Esophagus squamous epithelium (tissue), 5 donors: Measurements from ENCODE around the gene CACNA1I. TPM values are rescaled to one million over a fixed set of nuclear protein-coding genes. Genes with fewer than 3 reads are reported as not detected.

Experiments used
- DNase-seq: peaks from one replicate; lab custom pipeline; 2025; lab: John Stamatoyannopoulos, UW
- H3K27ac ChIP-seq, 4 donors: fragments of 200-600 bp; sonication (generic); one replicate each; pipeline ENCODE4 v1.5.1; 2016 to 2019; ENCODE audit warnings: mild to moderate bottlenecking in 1 of 4
- H3K27me3 ChIP-seq, 4 donors: fragments of 200-600 bp; sonication (generic); 1 replicate in 3 of 4; 2 replicates in 1 of 4; pipeline versions ENCODE4 v1.5.1 to v1.6.0; 2017 to 2021; ENCODE audit warnings: antibody characterized with exemption in 1 of 4
- H3K36me3 ChIP-seq, 3 donors: fragments of 200-600 bp; sonication (generic); one replicate each; pipeline ENCODE4 v1.5.1; 2016 to 2019
- H3K4me1 ChIP-seq, 3 donors: fragments of 200-600 bp; sonication (generic); one replicate each; pipeline ENCODE4 v1.5.1; 2017 to 2019
- H3K4me3 ChIP-seq, 4 donors: fragments of 200-600 bp; sonication (generic); 1 replicate in 3 of 4; 2 replicates in 1 of 4; pipeline ENCODE4 v1.5.1; 2016 to 2019; ENCODE audit warnings: mild to moderate bottlenecking in 2 of 4, moderate library complexity in 1 of 4
- H3K9me3 ChIP-seq, 3 donors: fragments of 200-600 bp; sonication (generic); one replicate each; pipeline ENCODE4 v1.5.1; 2016 to 2019
- CTCF ChIP-seq, 6 experiments: fragments of 450-650 bp in 4 of 6; fragments of 200-600 bp in 2 of 6; sonication (generic) in 2 of 6; IDR thresholded peaks; one replicate each; pipeline ENCODE4 v1.5.1; 2016 to 2019; ENCODE audit warnings: antibody characterized with exemption in 6 of 6, mild to moderate bottlenecking in 4 of 6, moderate library complexity in 4 of 6
- POLR2A ChIP-seq, 4 donors: fragments of 450-650 bp; IDR thresholded peaks; one replicate each; pipeline ENCODE4 v1.6.1; 2017; ENCODE audit warnings: antibody characterized with exemption in 4 of 4, mild to moderate bottlenecking in 4 of 4, moderate library complexity in 3 of 4
- WGBS, 2 donors: methylation state at CpG; one replicate each; pipeline ENCODE4 v1.1.5; 2018; 5-methylcytosine and 5-hydroxymethylcytosine counted together
- intact Hi-C: fragments of 100-400 bp; cut with DNase I; formaldehyde crosslinking; loops from one replicate; pipeline ENCODE4 v1.15.0; 2022
- total RNA-seq, 4 donors: library from RNA; depleted of rRNA; stranded (reverse); fragments of >200 nt; gene quantifications; one replicate each; pipeline ENCODE4 v1.1.0, GENCODE V29; 2016
- donor health status: DM: yes; HTN: yes; CAD: no.

The CACNA1I gene
- total RNA-seq, 4 donors from 2014 or later = 0.12 to 0.38 (median 0.20) TPM

DNA sequence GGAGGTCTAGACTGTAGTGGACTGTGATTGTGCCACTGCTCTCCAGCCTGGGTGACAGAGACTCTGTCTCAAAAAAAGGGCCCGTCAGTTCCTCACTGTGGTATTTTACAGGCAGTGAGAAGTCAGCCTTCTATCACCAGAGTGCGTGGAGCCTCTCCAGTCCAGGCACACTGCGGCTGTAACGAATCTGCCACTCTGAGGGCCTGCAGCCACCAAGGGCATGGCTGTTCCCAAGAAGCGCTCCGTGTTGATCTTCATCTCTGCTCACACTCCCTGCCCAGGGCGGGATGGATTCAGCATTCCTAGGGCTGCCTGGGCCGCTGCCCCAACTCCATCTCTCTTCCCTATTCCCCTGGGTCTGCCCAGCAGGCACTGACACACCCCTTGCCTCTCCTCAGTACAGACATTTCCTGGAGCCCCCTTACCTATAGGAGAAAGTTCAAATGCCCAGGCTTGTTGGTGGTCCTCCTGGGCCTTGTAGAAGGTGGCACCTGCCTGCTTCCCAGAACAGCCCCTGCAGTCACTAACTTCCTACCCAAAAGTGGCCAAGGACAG lies 148.4 kb downstream of the CACNA1I start:
- intact Hi-C loops = no loop called here
- H3K4me3 ChIP-seq = no peak overlapping the region
- peaks cover 0 to 7% (median 0%) of the 10 kb centered on the region in 4 donors for H3K27me3 ChIP-seq
- peaks cover 6 to 35% (median 9%) of the 10 kb centered on the region in 3 donors for H3K4me1 ChIP-seq
- no peak for DNase-seq
- TF ChIP-seq POLR2A (IDR thresholded peaks at IDR 0.05) (no peak), CTCF (IDR thresholded peaks at IDR 0.05) (no peak)
- H3K9me3 ChIP-seq = no peaks in the 10 kb centered on the region
- H3K36me3 ChIP-seq = no peaks in the 10 kb centered on the region
- H3K27ac ChIP-seq = peak overlapping the region in 1 of 4 donors; percentile 35
- 92 to 94% methylated on average over 4 to 8 of the region's 8 CpGs for WGBS, 2 donors

DNA sequence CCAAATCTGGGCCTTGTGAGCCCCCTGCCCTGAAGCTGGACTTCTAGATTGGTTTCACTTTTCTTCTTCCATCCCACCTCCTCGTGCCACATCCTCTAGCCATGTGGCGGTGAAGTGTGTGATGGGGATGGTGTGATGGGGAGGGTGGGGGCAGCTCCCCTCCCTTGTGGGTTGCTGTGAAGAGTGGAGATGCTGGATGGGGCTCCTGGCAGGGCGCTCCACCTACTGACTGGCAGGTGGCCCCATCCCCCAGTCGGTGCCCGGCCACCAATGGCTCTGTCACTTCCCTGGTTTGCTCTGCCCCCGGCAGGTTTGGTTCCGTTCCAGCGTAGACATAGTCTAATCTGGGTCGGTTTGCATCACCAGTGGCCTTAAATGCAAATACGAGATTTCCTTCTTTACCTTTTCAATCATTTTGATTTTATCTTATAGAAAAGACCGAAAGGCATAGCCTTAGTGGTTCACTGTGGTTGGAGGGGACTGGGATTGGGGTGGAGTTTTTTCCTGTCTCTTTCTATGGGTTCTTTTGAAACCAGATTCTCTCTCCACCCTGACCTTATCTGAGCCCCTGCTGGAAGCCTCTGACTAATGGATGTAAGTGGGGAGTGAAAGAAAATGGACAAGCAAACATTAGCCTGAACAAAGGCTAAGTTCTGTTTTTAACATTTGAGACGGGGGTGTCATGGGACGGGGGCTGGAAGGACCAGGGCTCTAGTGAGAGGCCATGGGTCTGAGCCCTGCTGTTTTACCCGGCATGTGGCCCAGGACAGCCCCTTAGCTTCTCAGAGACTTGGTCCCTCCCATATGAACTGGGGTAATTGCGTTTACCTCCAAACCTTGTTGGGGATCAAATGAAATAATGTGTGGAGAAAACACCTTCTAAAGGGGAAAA lies 149.3 kb downstream of the CACNA1I start:
- intact Hi-C loops = no loop called here
- Histone ChIP-seq H3K27ac (no peak overlapping the region), H3K4me1 (peaks cover 8 to 44% (median 13%) of the 10 kb centered on the region in 3 donors), H3K27me3 (peaks cover 0 to 7% (median 0%) of the 10 kb centered on the region in 4 donors), H3K4me3 (no peak overlapping the region), H3K36me3 (no peaks in the 10 kb centered on the region), H3K9me3 (no peaks in the 10 kb centered on the region)
- TF ChIP-seq CTCF (IDR thresholded peaks at IDR 0.05) (no peak), POLR2A (IDR thresholded peaks at IDR 0.05) (no peak)
- 74 to 82% methylated on average over 6 to 12 of the region's 15 CpGs for WGBS, 2 donors
- DNase-seq = no peak

DNA sequence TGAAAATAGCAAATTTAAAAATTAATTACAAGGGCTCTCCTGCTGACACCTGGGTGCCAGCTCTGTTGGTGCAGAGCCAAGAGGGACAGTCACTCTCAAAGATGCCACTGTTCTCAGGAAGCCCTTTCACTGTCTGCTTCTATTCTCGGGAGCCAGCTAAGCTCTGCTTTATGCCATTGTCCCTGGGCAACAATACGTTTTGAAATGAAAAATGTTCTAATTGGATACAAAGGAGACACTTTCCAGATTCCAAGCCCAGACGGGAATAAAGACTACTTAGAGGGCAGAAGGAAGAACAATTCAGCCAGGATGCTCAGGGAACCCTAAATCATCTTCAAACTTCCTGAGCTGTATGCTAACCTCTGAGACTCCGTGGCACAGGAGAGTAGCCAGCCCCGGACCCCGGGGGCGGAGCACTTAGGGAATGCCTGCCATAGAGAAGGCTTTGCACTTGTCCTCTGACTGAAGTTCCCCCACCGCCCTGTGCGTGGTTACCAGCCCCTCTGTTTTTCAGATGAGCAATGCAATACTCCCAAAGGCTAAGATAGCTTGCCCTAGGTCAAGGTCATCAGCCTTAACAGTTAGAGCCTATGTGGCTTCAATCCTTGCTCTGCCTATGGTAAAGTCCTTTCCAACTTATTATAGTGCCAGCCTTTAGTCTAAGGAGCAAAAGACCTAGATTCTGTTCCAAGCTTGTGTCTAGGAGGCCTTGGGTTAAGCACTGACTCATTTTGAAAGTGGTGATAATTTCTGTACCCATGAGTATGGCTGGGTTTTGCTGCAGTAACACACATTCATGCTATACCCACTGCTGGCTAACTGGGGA lies 150.9 kb downstream of the CACNA1I start:
- Histone ChIP-seq H3K36me3 (no peaks in the 10 kb centered on the region), H3K4me3 (no peak overlapping the region), H3K27me3 (peaks cover 0 to 11% (median 0%) of the 10 kb centered on the region in 4 donors), H3K9me3 (no peaks in the 10 kb centered on the region), H3K27ac (no peak overlapping the region), H3K4me1 (peaks cover 13 to 49% (median 14%) of the 10 kb centered on the region in 3 donors)
- intact Hi-C loops = no loop called here
- DNase-seq = no peak
- TF ChIP-seq POLR2A (IDR thresholded peaks at IDR 0.05) = no peak
- TF ChIP-seq CTCF (IDR thresholded peaks at IDR 0.05) = no peak
- WGBS, 2 donors = 53 to 60% methylated on average over 5 to 7 of the region's 9 CpGs

GRCh38 chr22:39722032-39722325 lies 151.4 kb downstream of the CACNA1I start:
- TF ChIP-seq CTCF (IDR thresholded peaks at IDR 0.05) (no peak), POLR2A (IDR thresholded peaks at IDR 0.05) (no peak)
- H3K36me3 ChIP-seq = no peaks in the 10 kb centered on the region
- no peak overlapping the region for H3K4me3 ChIP-seq
- intact Hi-C loops = no loop called here
- H3K27me3 ChIP-seq = peaks cover 0 to 12% (median 0%) of the 10 kb centered on the region in 4 donors
- WGBS, 2 donors = 89 to 100% methylated on average over 1 to 6 of the region's 6 CpGs
- H3K4me1 ChIP-seq = peaks cover 13 to 49% (median 14%) of the 10 kb centered on the region in 3 donors
- no peak for DNase-seq
- H3K9me3 ChIP-seq = no peaks in the 10 kb centered on the region
- no peak overlapping the region for H3K27ac ChIP-seq
